PC-9 (cell line): Measurements from ENCODE around the gene SORBS1. TPM values are rescaled to one million over a fixed set of nuclear protein-coding genes. Genes with fewer than 3 reads are reported as not detected.

ENCODE experiments used
- BruUV-seq: library from RNA; stranded (reverse); fragments of 400-500 nt; replicated peaks from 2 replicates; lab custom pipeline; 2021; lab: Mats Ljungman, UMichigan
- CTCF ChIA-PET: fragments of 300-600 bp; sonication (Branson Sonifier 250); formaldehyde crosslinking; loops from one replicate; lab custom pipeline; 2022; ENCODE audit warnings: antibody characterized with exemption; lab: Charles Lee
- POLR2A ChIA-PET: fragments of 300-600 bp; sonication (Branson Sonifier 250); formaldehyde crosslinking; loops from one replicate; lab custom pipeline; 2022; ENCODE audit warnings: antibody characterized with exemption; ENCODE audit not compliant: unreplicated experiment; lab: Charles Lee
- DNase-seq, 2 experiments: peaks; one replicate each; pipeline versions ENCODE4 v3.0.0 to v3.0.0-alpha.2; 2015 to 2022; ENCODE audit warnings: mixed read lengths in 1 of 2
- H2AFZ ChIP-seq: fragments of 200-600 bp; sonication (generic); 2 replicates; pipeline ENCODE4 v1.8.1; 2017; ENCODE audit warnings: antibody characterized with exemption
- H3F3A ChIP-seq: fragments of 200-600 bp; sonication (generic); 2 replicates; pipeline ENCODE4 v1.8.1; 2017; ENCODE audit warnings: antibody characterized with exemption, mild to moderate bottlenecking, low read depth; ENCODE audit not compliant: insufficient read depth
- H3K27ac ChIP-seq: fragments of 200-600 bp; sonication (generic); 2 replicates; pipeline ENCODE4 v1.6.1; 2016; ENCODE audit warnings: mixed run types
- H3K27me3 ChIP-seq: fragments of 200-600 bp; sonication (generic); 2 replicates; pipeline ENCODE4 v1.6.1; 2016; ENCODE audit warnings: low read depth, mixed run types; ENCODE audit not compliant: insufficient read depth
- H3K36me3 ChIP-seq: fragments of 200-600 bp; sonication (generic); 2 replicates; pipeline ENCODE4 v1.6.1; 2016; ENCODE audit warnings: low read depth, mixed run types
- H3K4me1 ChIP-seq: fragments of 200-600 bp; sonication (generic); replicated peaks from 2 replicates; pipeline ENCODE4 v1.6.1; 2016; ENCODE audit warnings: mixed run types; ENCODE audit not compliant: insufficient read depth
- H3K4me2 ChIP-seq: fragments of 200-600 bp; sonication (generic); 2 replicates; pipeline ENCODE4 v1.6.1; 2017; ENCODE audit warnings: mixed run types
- H3K4me3 ChIP-seq: fragments of 200-600 bp; sonication (generic); 2 replicates; pipeline ENCODE4 v1.6.1; 2016; ENCODE audit warnings: mixed run types
- H3K79me2 ChIP-seq: fragments of 200-600 bp; sonication (generic); 2 replicates; pipeline ENCODE4 v1.6.1; 2017; ENCODE audit warnings: low read depth, mixed run types
- H3K9me2 ChIP-seq: fragments of 200-600 bp; sonication (generic); 2 replicates; pipeline ENCODE4 v1.8.1; 2017; ENCODE audit warnings: mild to moderate bottlenecking; ENCODE audit not compliant: insufficient read depth
- H3K9me3 ChIP-seq: fragments of 200-600 bp; sonication (generic); 2 replicates; pipeline ENCODE4 v1.8.1; 2016; ENCODE audit warnings: low read depth; ENCODE audit not compliant: insufficient read depth
- H4K20me1 ChIP-seq: fragments of 200-600 bp; sonication (generic); 2 replicates; pipeline ENCODE4 v1.8.1; 2017; ENCODE audit not compliant: insufficient read depth
- CTCF ChIP-seq: fragments of 200-600 bp; sonication (generic); conservative IDR thresholded peaks from 2 replicates; pipeline ENCODE4 v1.6.1; 2017; ENCODE audit warnings: mixed run types, antibody characterized with exemption, mild to moderate bottlenecking, moderate library complexity
- EZH2 ChIP-seq: fragments of 200-600 bp; sonication (generic); IDR thresholded peaks from 2 replicates; pipeline ENCODE4 v1.8.0; 2017; ENCODE audit warnings: antibody characterized with exemption, low read depth
- intact Hi-C: fragments of 100-400 bp; cut with micrococcal nuclease; formaldehyde crosslinking; loops from one replicate; pipeline ENCODE4 v1.10.0; 2022; ENCODE audit not compliant: unreplicated experiment
- total RNA-seq: library from RNA; stranded (reverse); gene quantifications from 2 replicates; pipeline ENCODE4 v1.2.3, GENCODE V29; 2021

The SORBS1 gene
- total RNA-seq, 1 experiment from 2014 or later: 5.0 TPM

DNA sequence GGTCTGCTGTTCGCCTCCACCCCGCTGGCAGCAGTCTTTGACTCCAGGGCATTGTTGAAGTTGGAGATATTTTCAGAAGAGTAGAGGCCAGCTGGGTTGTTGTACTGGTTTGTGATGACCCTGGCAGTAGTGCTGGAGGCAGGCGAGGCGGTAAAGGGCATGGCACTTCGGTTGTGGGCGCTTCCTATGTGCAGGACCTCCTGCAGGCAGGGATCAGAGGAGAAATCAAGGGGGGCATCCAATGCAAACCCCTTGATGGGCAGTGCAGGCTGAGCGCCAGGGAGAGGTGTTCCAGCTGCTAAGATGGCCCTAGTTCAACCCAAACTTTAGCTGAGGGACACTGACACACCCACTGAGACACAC, 297.3 kb downstream of the SORBS1 start:
- TF ChIP-seq EZH2 (no peak), CTCF (no peak)
- Histone ChIP-seq H3K27me3 (no peaks in the 10 kb centered on the region), H4K20me1 (no peaks in the 10 kb centered on the region), H3K4me2 (peak overlapping the region; percentile 75), H3K27ac (peak overlapping the region; percentile 97), H3K79me2 (peaks cover 28% of the 10 kb centered on the region), H2AFZ (no peak overlapping the region), H3F3A (peaks cover 61% of the 10 kb centered on the region), H3K4me1 (peaks cover 79% of the 10 kb centered on the region), H3K4me3 (peak overlapping the region; percentile 41; the same call in 1 of the 2 replicates), H3K36me3 (peaks cover 8% of the 10 kb centered on the region; the same call in 1 of the 2 replicates), H3K9me3 (no peaks in the 10 kb centered on the region), H3K9me2 (no peaks in the 10 kb centered on the region)
- ChIA-PET POLR2A (interaction anchor here (0.6 kb wide), 1 partner anchor 46 kb away, joined by 4 read pairs; no protein-coding TSS in a partner anchor), CTCF (interaction anchor here (0.6 to 1.4 kb wide), 2 partner anchors 62 to 145 kb away, joined by 3 to 7 read pairs; no protein-coding TSS in a partner anchor)
- BruUV-seq: TSS peak; percentile 33
- intact Hi-C loops: loop anchor here (1.0 to 5.0 kb wide), 8 partner anchors 17 to 98 kb away; no protein-coding TSS in a partner anchor
- DNase-seq: no peak

GRCh38 chr10:95262763-95263518, 298.2 kb downstream of the SORBS1 start:
- Histone ChIP-seq H3K9me3 (no peaks in the 10 kb centered on the region), H3K4me2 (peak overlapping the region; percentile 75), H4K20me1 (no peaks in the 10 kb centered on the region), H3F3A (peaks cover 61% of the 10 kb centered on the region), H3K9me2 (no peaks in the 10 kb centered on the region), H3K27me3 (no peaks in the 10 kb centered on the region), H3K79me2 (peaks cover 28% of the 10 kb centered on the region), H3K4me3 (peak overlapping the region; percentile 24; the same call in 1 of the 2 replicates), H3K36me3 (peaks cover 13% of the 10 kb centered on the region; the same call in 1 of the 2 replicates), H2AFZ (no peak overlapping the region), H3K4me1 (peaks cover 78% of the 10 kb centered on the region), H3K27ac (peak overlapping the region; percentile 97)
- TF ChIP-seq EZH2: no peak
- no peak for TF ChIP-seq CTCF
- intact Hi-C loops: loop anchor here (5.0 kb wide), 3 partner anchors 44 to 99 kb away; no protein-coding TSS in a partner anchor
- DNase-seq: peak in 1 of 2 experiments; percentile 43
- ChIA-PET CTCF (no interaction called here), POLR2A (no interaction called here)
- no TSS peak for BruUV-seq

GRCh38 chr10:95261926-95262325, 299.2 kb downstream of the SORBS1 start:
- Histone ChIP-seq H3K9me3 (no peaks in the 10 kb centered on the region), H3K4me2 (peak overlapping the region; percentile 75), H3K4me3 (no peak overlapping the region), H3K79me2 (peaks cover 32% of the 10 kb centered on the region), H2AFZ (no peak overlapping the region), H3K4me1 (peaks cover 68% of the 10 kb centered on the region), H4K20me1 (no peaks in the 10 kb centered on the region), H3K27ac (peak overlapping the region; percentile 97; the same call in 1 of the 2 replicates), H3K27me3 (no peaks in the 10 kb centered on the region), H3K9me2 (no peaks in the 10 kb centered on the region), H3K36me3 (peaks cover 21% of the 10 kb centered on the region), H3F3A (peaks cover 53% of the 10 kb centered on the region)
- no peak for TF ChIP-seq CTCF
- TF ChIP-seq EZH2: no peak
- CTCF ChIA-PET: no interaction called here
- intact Hi-C loops: loop anchor here (5.0 kb wide), 3 partner anchors 45 to 100 kb away; no protein-coding TSS in a partner anchor
- POLR2A ChIA-PET: no interaction called here
- no peak for DNase-seq
- BruUV-seq: no TSS peak

Other genes with a start within 250 kb of the SORBS1 start
- gene ALDH18A1, start 95.3 kb upstream of the SORBS1 start, total RNA-seq: 34.0 and 35.3 TPM in 2 replicates
- gene TCTN3, start 132.6 kb upstream of the SORBS1 start, total RNA-seq: 18.1 and 19.8 TPM in 2 replicates
- gene ENTPD1, start 194.8 kb upstream of the SORBS1 start, total RNA-seq: not detected in 2 replicates